Lower leg skin (tissue), 4 donors: ENCODE results near the gene MAL. TPM values are rescaled to one million over a fixed set of nuclear protein-coding genes. Genes with fewer than 3 reads are reported as not detected.

Experiments
- DNase-seq, 2 donors: peaks; one replicate each; pipeline ENCODE4 v3.0.0-alpha.2; 2019; ENCODE audit warnings: low spot score in 2 of 2
- H3K4me3 ChIP-seq: fragments of 200-600 bp; sonication (generic); 2 replicates; pipeline ENCODE4 v1.5.1; 2017; ENCODE audit warnings: mild to moderate bottlenecking, low read depth; ENCODE audit not compliant: poor library complexity, severe bottlenecking
- CTCF ChIP-seq, 3 donors: fragments of 450-650 bp; IDR thresholded peaks; one replicate each; pipeline ENCODE4 v1.5.1; 2016; ENCODE audit warnings: antibody characterized with exemption in 3 of 3, mild to moderate bottlenecking in 3 of 3, moderate library complexity in 2 of 3
- WGBS, 2 donors: methylation state at CpG; one replicate each; pipeline ENCODE4 v1.1.5; 2018; 5-methylcytosine and 5-hydroxymethylcytosine counted together
- intact Hi-C: fragments of 100-400 bp; cut with DNase I; formaldehyde crosslinking; loops from one replicate; pipeline ENCODE4 v1.15.0; 2023; ENCODE audit warnings: low total_unique reads
- total RNA-seq, 4 donors: library from RNA; depleted of rRNA; stranded (reverse); fragments of >200 nt; gene quantifications; one replicate each; pipeline ENCODE4 v1.1.0, GENCODE V29; 2016

Gene MAL
- total RNA-seq, 4 donors from 2014 or later = 5.7 to 24.8 (median 9.4) TPM

GRCh38 chr2:95099910-95100309, 74.4 kb downstream of the MAL start:
- TF ChIP-seq CTCF (IDR thresholded peaks at IDR 0.05) = no peak
- no peak for DNase-seq
- intact Hi-C loops = no loop called here
- 95 to 96% methylated on average over 2 of the region's 2 CpGs for WGBS, 2 donors
- H3K4me3 ChIP-seq = no peak overlapping the region

Other genes with a start within 250 kb of the MAL start
- gene TEKT4, start 154.3 kb upstream of the MAL start, total RNA-seq = not detected
- gene MRPS5, start 96.1 kb downstream of the MAL start, total RNA-seq = 10 to 100 TPM; 24.0 to 33.6 (median 29.4) TPM
- 10 to 100 TPM in 3 of 4 donors, 1 to 10 TPM in 1; 6.2 to 20.5 (median 14.2) TPM for gene ZNF514, start 134.1 kb downstream of the MAL start, total RNA-seq
- gene ZNF2, start 140.1 kb downstream of the MAL start, total RNA-seq = 1 to 10 TPM; 1.9 to 6.3 (median 3.1) TPM
- 1 to 10 TPM; 1.2 to 3.7 (median 3.0) TPM for gene ZNF892, start 181.8 kb downstream of the MAL start, total RNA-seq
- gene PROM2, start 248.7 kb downstream of the MAL start, total RNA-seq = 100 to 1,000 TPM in 2 of 4 donors, 10 to 100 TPM in 2; 87.0 to 272 (median 98.0) TPM